ENCODE results near the gene PDXK. TPM values are rescaled to one million over a fixed set of nuclear protein-coding genes. Genes with fewer than 3 reads are reported as not detected.

The PDXK gene
- total and polyA plus RNA-seq, 9 of the 15 experiments (the other 6 are each of a cell fraction or from before 2014, with no cell fraction given), result 5.6 to 162 (median 76.5) TPM

- TF ChIP-seq ZNF512 (tag; IDR thresholded peaks at IDR 0.05), result no peak
These were observed 9.2 kb downstream of the PDXK start (continued) for GRCh38 chr21:43728154-43728466.

DNA sequence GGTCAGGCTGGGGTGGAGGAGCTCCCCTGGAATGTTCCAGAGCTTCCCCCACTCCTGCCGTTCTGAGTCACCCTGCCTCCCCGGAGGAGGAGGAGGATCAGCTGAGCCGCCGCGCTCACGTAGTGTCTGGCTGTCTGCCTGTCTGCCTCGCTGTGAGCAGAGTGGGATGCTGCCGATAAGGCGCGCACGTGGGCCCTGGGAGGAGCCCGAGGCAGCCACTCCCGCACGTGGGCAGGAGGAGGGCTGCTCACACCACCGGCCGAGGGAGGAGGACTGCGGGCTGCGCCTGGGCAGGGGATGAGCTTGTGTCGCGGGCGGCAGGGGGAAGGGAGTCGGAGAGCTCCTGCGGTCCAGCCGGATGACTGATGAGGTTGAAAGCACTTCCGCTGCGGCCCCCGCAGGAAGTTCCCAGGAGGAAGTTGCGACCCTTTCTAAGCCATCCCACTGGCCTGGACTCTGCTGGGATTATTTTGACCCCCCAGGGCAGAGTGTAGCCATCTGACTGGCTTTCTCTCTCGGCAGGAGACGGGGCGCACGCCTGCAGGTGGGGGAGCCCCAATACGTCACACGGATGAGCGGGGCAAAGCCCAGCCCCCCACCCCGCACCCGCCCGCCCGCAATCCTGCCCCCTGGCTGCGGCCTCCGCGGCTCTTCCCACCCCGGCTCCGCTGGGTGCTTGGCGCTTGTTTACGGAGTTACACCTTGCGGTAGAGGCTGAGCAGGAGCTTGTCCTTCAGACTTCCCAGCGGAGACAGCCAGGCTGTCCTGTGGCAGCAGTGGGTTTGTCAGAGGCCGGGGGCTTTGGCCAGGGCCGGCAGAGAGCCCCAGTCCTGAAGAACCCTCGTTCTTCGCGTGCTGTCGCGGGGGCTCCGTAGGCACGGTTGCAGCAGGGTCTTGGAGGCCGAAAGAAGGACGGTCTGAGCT, 9.8 kb downstream of the PDXK start:
- no peaks in the 10 kb centered on the region for H3K9me3 ChIP-seq (replicated peaks; ENCODE audit: control insufficient read depth, insufficient read depth, low read depth, low read length)
- peak overlapping the region; percentile 86 for H2AFZ ChIP-seq (ENCODE audit: low read depth, low read length)
- H4K20me1 ChIP-seq (replicated peaks; ENCODE audit: control insufficient read depth, insufficient read depth, low read length), result peaks cover 12% of the 10 kb centered on the region
- peak overlapping the region; percentile 62 for H3K4me3 ChIP-seq
- FAIRE-seq (peak; percentile 99), ATAC-seq (peak; percentile 97), DNase-seq (ENCODE audit: extremely low read depth in 1 of 4, low spot score in 3 of 4) (peak; percentile 95 to 99 (median 96))
- H3K79me2 ChIP-seq (ENCODE audit: control insufficient read depth, insufficient read depth, low read length), result peaks cover 89% of the 10 kb centered on the region
- WGBS (ENCODE audit: insufficient coverage, low coverage, missing lambda C conversion rate), result 9% methylated on average over 56 of the region's 59 CpGs
- intact Hi-C loops (cut with micrococcal nuclease), result loop anchor here (1.0 to 5.0 kb wide), 2 partner anchors 48 to 66 kb away; partner anchors contain the start of gene CSTB
- peaks cover 25 to 59% of the 10 kb centered on the region in 2 experiments for H3K4me1 ChIP-seq (replicated peaks in 1 of 2; ENCODE audit: control insufficient read depth in 2 of 2, insufficient read depth in 2 of 2, low read length in 2 of 2)
- no TSS peak for BruUV-seq (replicated peaks)
- POLR2A ChIA-PET, result interaction anchor here (0.5 to 2.7 kb wide), 16 partner anchors 9 to 539 kb away, joined by 3 to 26 read pairs (median 4); partner anchors contain the start of genes HSF2BP and RRP1B
- in situ Hi-C loops (cut with MboI), result no loop called here
- H3K9me1 ChIP-seq (ENCODE audit: control insufficient read depth, insufficient read depth, low read length), result peaks cover 3% of the 10 kb centered on the region
- H3K27ac ChIP-seq (ENCODE audit: extremely low read depth, low read depth, low read length), result peak overlapping the region; percentile 79
- CTCF ChIA-PET (ENCODE audit: low intra/inter-chr PET ratio), result no interaction called here
- peak overlapping the region; percentile 81 to 95 for H3K9ac ChIP-seq (ENCODE audit: insufficient read depth in 1 of 2, low read depth in 2 of 2, low read length in 2 of 2)
- peak overlapping the region; percentile 77 for H3K4me2 ChIP-seq (ENCODE audit: insufficient read depth, low read length)
- peaks cover 58% of the 10 kb centered on the region for H3K36me3 ChIP-seq (ENCODE audit: control insufficient read depth, insufficient read depth, low read length)
- H3K27me3 ChIP-seq (ENCODE audit: control insufficient read depth in 2 of 2, insufficient read depth in 2 of 2, low read length in 2 of 2), result no peaks in the 10 kb centered on the region
- TF ChIP-seq ZMIZ1 (IDR thresholded peaks at IDR 0.05; ENCODE audit: low read depth in 2 of 2, low read length in 2 of 2) (peak in 1 of 2 experiments; percentile 75; a peak in 1 of 4 replicates), MED1 (CRISPR knock-in tag; IDR thresholded peaks at IDR 0.05; ENCODE audit: borderline replicate concordance) (no peak), AFF4 (CRISPR knock-in tag; IDR thresholded peaks at IDR 0.05) (peak; percentile 84; the same call in 1 of the 2 replicates), PREB (CRISPR knock-in tag; IDR thresholded peaks at IDR 0.05) (no peak), SMAD1 (IDR thresholded peaks at IDR 0.05; ENCODE audit: low read depth, low read length, partially characterized antibody) (peak; percentile 83)

All from K562 (cell line).